ENCODE measurements around the gene CCDC148.

CCDC148 gene

DNA sequence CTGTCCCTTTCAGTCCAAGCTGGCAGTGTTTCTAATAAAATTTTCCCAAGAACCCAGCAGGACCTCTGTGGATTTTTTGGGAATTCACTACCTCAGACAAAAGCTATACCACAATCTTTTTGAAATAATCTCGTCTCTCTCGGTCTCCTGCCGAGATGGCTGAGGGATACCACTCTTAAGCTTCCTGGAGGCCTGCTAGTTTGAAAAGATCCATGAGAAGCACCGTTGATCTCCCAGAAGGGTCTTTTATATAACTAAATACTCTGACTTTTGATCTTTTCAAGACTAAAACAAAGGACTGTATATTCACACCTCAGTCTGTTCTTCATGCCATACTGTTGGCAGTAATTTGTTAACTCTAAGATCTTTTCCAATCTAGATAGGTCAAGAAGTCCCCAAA is 213.2 kb downstream of the CCDC148 start:
- H4K20me1 ChIP-seq (ENCODE audit: control insufficient read depth, insufficient read depth, low read depth, low read length) = no peaks in the 10 kb centered on the region

DNA sequence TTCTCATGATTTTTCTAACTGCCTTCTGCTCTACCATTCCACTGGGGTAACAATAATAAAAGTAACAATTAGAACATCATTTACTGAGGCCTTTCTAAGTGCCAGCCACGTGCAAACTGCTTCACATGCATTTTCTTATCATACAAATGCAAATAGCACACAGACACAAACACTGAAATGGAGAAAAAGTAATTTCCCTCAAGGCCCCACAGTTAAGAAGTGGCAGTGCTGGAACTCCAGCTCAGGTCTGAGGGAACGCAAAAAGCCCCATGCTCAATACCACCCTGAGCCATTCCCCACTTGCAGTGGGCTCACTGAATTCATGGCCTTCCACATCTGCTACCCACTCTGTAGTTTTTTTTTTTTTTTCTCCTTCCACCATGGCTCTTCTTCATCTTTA is 214.3 kb downstream of the CCDC148 start:
- no peaks in the 10 kb centered on the region for H3K79me2 ChIP-seq (ENCODE audit: control insufficient read depth, low read length)
- no peaks in the 10 kb centered on the region for H3K9me2 ChIP-seq (replicated peaks; ENCODE audit: control insufficient read depth, low read length)
- H3K4me3 ChIP-seq (ENCODE audit: low read length) = no peak overlapping the region
- no peak overlapping the region for H3K4me2 ChIP-seq (ENCODE audit: low read length)
- H3K27me3 ChIP-seq (ENCODE audit: control insufficient read depth, low read length) = no peaks in the 10 kb centered on the region
- TF ChIP-seq EZH2phosphoT487 (IDR thresholded peaks at IDR 0.05; ENCODE audit: borderline replicate concordance, low read length) = no peak
- TF ChIP-seq, protein P1, sequence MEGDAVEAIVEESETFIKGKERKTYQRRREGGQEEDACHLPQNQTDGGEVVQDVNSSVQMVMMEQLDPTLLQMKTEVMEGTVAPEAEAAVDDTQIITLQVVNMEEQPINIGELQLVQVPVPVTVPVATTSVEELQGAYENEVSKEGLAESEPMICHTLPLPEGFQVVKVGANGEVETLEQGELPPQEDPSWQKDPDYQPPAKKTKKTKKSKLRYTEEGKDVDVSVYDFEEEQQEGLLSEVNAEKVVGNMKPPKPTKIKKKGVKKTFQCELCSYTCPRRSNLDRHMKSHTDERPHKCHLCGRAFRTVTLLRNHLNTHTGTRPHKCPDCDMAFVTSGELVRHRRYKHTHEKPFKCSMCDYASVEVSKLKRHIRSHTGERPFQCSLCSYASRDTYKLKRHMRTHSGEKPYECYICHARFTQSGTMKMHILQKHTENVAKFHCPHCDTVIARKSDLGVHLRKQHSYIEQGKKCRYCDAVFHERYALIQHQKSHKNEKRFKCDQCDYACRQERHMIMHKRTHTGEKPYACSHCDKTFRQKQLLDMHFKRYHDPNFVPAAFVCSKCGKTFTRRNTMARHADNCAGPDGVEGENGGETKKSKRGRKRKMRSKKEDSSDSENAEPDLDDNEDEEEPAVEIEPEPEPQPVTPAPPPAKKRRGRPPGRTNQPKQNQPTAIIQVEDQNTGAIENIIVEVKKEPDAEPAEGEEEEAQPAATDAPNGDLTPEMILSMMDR (IDR thresholded peaks at IDR 0.05; ENCODE audit: low read depth, low read length, poor library complexity, severe bottlenecking) = no peak
- no peak overlapping the region for H3K27ac ChIP-seq (ENCODE audit: low read depth, low read length)
- no peaks in the 10 kb centered on the region for H3K36me3 ChIP-seq (ENCODE audit: control insufficient read depth, low read length)
- H3K4me1 ChIP-seq (ENCODE audit: control insufficient read depth, low read length) = no peaks in the 10 kb centered on the region
- no peaks in the 10 kb centered on the region for H4K20me1 ChIP-seq (ENCODE audit: control insufficient read depth, insufficient read depth, low read depth, low read length)
- H3F3A ChIP-seq (ENCODE audit: control insufficient read depth, insufficient read depth) = no peaks in the 10 kb centered on the region
- H3K9me3 ChIP-seq (ENCODE audit: control insufficient read depth, insufficient read depth, low read length) = no peaks in the 10 kb centered on the region

More for the DNA sequence above, 213.2 kb downstream of the CCDC148 start:
- no peaks in the 10 kb centered on the region for H3K9me3 ChIP-seq (ENCODE audit: control insufficient read depth, insufficient read depth, low read length)
- no peak for TF ChIP-seq EZH2phosphoT487 (IDR thresholded peaks at IDR 0.05; ENCODE audit: borderline replicate concordance, low read length)
- TF ChIP-seq, protein P1 (IDR thresholded peaks at IDR 0.05; ENCODE audit: low read depth, low read length, poor library complexity, severe bottlenecking) = no peak
- H3F3A ChIP-seq (ENCODE audit: control insufficient read depth, insufficient read depth) = no peaks in the 10 kb centered on the region
- H3K4me2 ChIP-seq (ENCODE audit: low read length) = no peak overlapping the region
- H3K4me3 ChIP-seq (ENCODE audit: low read length) = no peak overlapping the region
- H3K9me2 ChIP-seq (replicated peaks; ENCODE audit: control insufficient read depth, low read length) = no peaks in the 10 kb centered on the region
- no peaks in the 10 kb centered on the region for H3K36me3 ChIP-seq (ENCODE audit: control insufficient read depth, low read length)
- H3K4me1 ChIP-seq (ENCODE audit: control insufficient read depth, low read length) = no peaks in the 10 kb centered on the region
- H3K27ac ChIP-seq (ENCODE audit: low read depth, low read length) = no peak overlapping the region
- H3K79me2 ChIP-seq (ENCODE audit: control insufficient read depth, low read length) = no peaks in the 10 kb centered on the region
- H3K27me3 ChIP-seq (ENCODE audit: control insufficient read depth, low read length) = no peaks in the 10 kb centered on the region

DNA sequence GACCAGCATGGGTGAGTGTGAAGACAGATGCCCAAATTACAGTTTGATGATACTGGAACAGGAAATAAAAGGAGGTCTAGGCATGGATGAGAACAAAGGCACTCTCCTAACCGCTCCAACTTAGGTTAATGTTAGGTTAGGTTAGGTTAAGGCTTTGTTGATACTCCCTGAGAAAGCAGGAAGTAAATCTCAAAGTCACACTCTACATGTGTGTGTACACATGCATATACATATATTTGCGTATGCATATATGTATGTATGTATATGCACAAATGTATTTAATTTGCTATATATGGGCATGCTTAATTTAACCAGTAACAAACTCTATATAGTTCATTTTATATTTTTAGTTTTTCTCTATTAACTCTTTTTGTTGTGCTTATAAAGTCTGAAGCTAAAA is 215.6 kb downstream of the CCDC148 start:
- H4K20me1 ChIP-seq (ENCODE audit: control insufficient read depth, insufficient read depth, low read depth, low read length) = no peaks in the 10 kb centered on the region
- no peaks in the 10 kb centered on the region for H3K9me3 ChIP-seq (ENCODE audit: control insufficient read depth, insufficient read depth, low read length)
- no peaks in the 10 kb centered on the region for H3K27me3 ChIP-seq (ENCODE audit: control insufficient read depth, low read length)
- no peaks in the 10 kb centered on the region for H3K4me1 ChIP-seq (ENCODE audit: control insufficient read depth, low read length)
- H3K4me2 ChIP-seq (ENCODE audit: low read length) = no peak overlapping the region
- no peak overlapping the region for H3K27ac ChIP-seq (ENCODE audit: low read depth, low read length)
- no peaks in the 10 kb centered on the region for H3K36me3 ChIP-seq (ENCODE audit: control insufficient read depth, low read length)
- no peak overlapping the region for H3K4me3 ChIP-seq (ENCODE audit: low read length)
- no peaks in the 10 kb centered on the region for H3K9me2 ChIP-seq (replicated peaks; ENCODE audit: control insufficient read depth, low read length)
- no peaks in the 10 kb centered on the region for H3K79me2 ChIP-seq (ENCODE audit: control insufficient read depth, low read length)
- H3F3A ChIP-seq (ENCODE audit: control insufficient read depth, insufficient read depth) = no peaks in the 10 kb centered on the region
- TF ChIP-seq EZH2phosphoT487 (IDR thresholded peaks at IDR 0.05; ENCODE audit: borderline replicate concordance, low read length) = no peak
- TF ChIP-seq, protein P1 (IDR thresholded peaks at IDR 0.05; ENCODE audit: low read depth, low read length, poor library complexity, severe bottlenecking) = no peak

DNA sequence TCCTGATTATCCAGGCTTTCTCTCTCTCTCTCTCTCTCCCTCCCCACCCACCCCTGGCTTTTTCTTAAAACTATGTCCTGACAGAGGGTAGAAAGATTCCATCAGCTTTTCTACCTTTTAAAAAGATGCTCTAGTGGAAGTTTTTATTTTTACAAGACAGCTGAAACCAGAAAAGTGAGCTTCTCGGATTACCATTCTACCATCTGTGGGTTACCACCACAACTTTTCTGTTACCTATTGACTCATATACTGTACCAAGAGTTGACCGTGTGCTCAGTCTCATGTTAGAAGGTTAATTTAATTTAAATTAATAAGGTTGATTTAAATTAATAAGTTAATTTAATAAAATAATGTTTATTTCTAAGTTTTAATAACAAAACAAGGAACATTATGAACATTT is 217.3 kb downstream of the CCDC148 start:
- no peaks in the 10 kb centered on the region for H3K9me2 ChIP-seq (replicated peaks; ENCODE audit: control insufficient read depth, low read length)
- no peaks in the 10 kb centered on the region for H3K27me3 ChIP-seq (ENCODE audit: control insufficient read depth, low read length)
- H4K20me1 ChIP-seq (ENCODE audit: control insufficient read depth, insufficient read depth, low read depth, low read length) = no peaks in the 10 kb centered on the region
- no peak overlapping the region for H3K4me2 ChIP-seq (ENCODE audit: low read length)
- no peaks in the 10 kb centered on the region for H3K36me3 ChIP-seq (ENCODE audit: control insufficient read depth, low read length)
- H3K27ac ChIP-seq (ENCODE audit: low read depth, low read length) = no peak overlapping the region
- no peaks in the 10 kb centered on the region for H3F3A ChIP-seq (ENCODE audit: control insufficient read depth, insufficient read depth)
- no peaks in the 10 kb centered on the region for H3K79me2 ChIP-seq (ENCODE audit: control insufficient read depth, low read length)
- H3K4me1 ChIP-seq (ENCODE audit: control insufficient read depth, low read length) = no peaks in the 10 kb centered on the region
- H3K4me3 ChIP-seq (ENCODE audit: low read length) = no peak overlapping the region
- TF ChIP-seq, protein P1 (IDR thresholded peaks at IDR 0.05; ENCODE audit: low read depth, low read length, poor library complexity, severe bottlenecking) = no peak
- TF ChIP-seq EZH2phosphoT487 (IDR thresholded peaks at IDR 0.05; ENCODE audit: borderline replicate concordance, low read length) = no peak
- no peaks in the 10 kb centered on the region for H3K9me3 ChIP-seq (ENCODE audit: control insufficient read depth, insufficient read depth, low read length)
